SK-N-MC (cell line): ENCODE results near the gene TEX19.

ENCODE experiments used
- EZH2 ChIP-seq: fragments of 200-600 bp; sonication (generic); IDR thresholded peaks from one replicate; pipeline ENCODE4 v1.6.1; 2017; ENCODE audit warnings: antibody characterized with exemption
- FOXP2 ChIP-seq: optimal IDR thresholded peaks from 2 replicates; pipeline ENCODE3; 2011; ENCODE audit warnings: mild to moderate bottlenecking, moderate library complexity; ENCODE audit not compliant: insufficient read depth; ENCODE audit errors: extremely low read length, control extremely low read depth
- POLR2AphosphoS5 ChIP-seq: IDR thresholded peaks from 2 replicates; pipeline ENCODE4 v1.6.1; 2012; ENCODE audit warnings: mild to moderate bottlenecking, low read depth, low read length, borderline replicate concordance

- TF ChIP-seq POLR2AphosphoS5 (0 out of 2 replicates have a peak, but pooled peaks have one; percentile 31), EZH2 (no peak), FOXP2 (no peak)
These were observed 8.9 kb downstream of the TEX19 start for GRCh38 chr17:82367724-82368524.
